ENCODE data around the gene ANKRD11.

Gene ANKRD11

GRCh38 chr16:89324056-89325010 lies 166.0 kb downstream of the ANKRD11 start:
- no peak for DNase-seq

GRCh38 chr16:89323120-89323960 lies 167.0 kb downstream of the ANKRD11 start:
- DNase-seq: no peak

GRCh38 chr16:89322321-89323119 lies 167.8 kb downstream of the ANKRD11 start:
- no peak for DNase-seq

GRCh38 chr16:89320782-89321501 lies 169.4 kb downstream of the ANKRD11 start:
- no peak for DNase-seq

DNA sequence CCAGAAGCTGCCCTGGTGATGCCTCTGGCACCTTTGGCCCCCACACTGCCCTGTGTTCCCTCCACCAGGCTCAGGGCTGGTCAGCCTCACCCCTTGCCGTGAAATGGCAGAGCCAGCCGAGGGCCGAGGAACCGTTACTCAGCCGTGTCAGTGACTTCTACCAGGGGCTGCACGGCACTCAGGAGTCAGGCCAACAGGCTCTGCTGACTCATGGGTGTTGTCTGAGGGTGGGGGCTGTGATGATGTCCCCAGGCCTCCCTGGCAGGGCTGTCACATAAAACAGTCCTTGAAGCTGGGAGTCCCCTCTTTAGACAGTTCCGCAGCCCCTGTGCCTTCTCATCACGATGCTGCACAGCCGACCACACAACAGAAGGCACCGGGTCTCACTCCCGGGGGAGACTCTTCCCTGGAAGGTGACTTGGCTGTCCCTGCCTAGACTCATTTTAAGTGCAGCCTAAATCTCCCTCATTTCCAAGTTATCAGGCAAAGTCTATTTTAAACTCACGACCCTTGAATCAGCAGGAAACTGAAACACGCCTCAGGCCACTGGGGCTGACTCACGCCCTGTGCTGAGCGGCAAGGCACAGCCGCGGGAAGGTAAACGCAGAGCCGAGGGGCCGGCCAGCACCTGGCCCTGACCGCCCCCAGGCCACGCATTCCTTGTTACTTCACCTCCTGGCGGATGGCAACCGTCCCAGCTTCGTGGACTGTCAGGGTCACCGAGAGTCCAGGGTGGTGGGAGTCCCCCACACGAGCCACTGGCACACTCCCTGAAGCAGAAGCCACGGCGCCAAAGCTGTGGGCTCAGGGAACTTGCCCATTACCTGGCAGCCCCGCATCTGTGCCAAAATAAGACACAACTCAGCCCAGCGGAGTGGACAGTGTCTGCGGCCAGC lies 170.2 kb downstream of the ANKRD11 start:
- DNase-seq: no peak

DNA sequence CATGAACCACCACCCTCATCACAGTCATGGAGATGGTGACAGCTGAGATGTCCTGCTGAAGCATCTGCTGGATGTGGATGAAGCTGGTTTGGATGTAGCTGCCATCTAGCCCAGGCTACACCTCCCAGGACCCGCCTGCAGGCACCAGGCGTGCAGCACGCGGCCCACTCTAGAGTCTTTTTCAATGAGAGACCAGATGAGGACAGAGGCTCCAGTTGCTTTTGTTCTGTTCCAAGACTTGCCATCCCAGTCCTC lies 170.8 kb downstream of the ANKRD11 start:
- DNase-seq: no peak

- DNase-seq: no peak
These were observed 171.3 kb downstream of the ANKRD11 start for GRCh38 chr16:89318871-89319630.

GRCh38 chr16:89318430-89318758 lies 172.0 kb downstream of the ANKRD11 start:
- DNase-seq: no peak

DNA sequence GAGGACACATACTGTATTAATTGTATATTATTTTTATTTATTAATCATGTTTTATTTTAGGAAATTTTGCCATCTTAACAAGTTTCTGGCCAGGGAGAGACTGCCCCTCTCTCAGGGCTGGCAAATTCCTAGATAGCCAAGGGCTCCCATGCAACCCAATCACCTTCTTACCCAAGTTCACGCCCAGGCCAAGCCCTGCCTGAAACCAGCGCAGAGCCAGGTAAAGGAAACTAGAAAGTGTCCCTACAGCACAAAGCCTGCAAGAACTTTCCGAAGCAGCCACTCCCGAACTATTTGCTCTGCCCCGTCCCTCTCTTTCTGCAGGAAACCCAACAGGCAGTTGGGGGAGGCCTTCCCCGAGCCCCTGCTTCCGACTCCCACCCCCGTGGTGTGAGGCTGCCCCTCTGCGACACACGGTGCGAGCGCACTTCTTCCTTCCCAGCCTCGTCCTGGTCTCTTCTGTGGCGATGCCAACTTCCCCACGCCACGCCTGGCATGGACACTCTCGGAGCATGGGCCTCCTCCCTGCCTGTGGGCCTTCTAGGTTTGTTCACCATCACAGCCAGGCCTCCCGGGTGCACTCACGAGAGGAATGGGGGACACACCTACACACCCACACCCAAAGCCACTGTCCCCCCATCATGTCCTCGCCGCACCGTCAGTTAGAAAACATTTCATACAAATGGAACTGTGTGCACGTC lies 172.5 kb downstream of the ANKRD11 start:
- DNase-seq: no peak

GRCh38 chr16:89317101-89317671 lies 173.2 kb downstream of the ANKRD11 start:
- no peak for DNase-seq

GRCh38 chr16:89316701-89317100 lies 173.7 kb downstream of the ANKRD11 start:
- no peak for DNase-seq

DNA sequence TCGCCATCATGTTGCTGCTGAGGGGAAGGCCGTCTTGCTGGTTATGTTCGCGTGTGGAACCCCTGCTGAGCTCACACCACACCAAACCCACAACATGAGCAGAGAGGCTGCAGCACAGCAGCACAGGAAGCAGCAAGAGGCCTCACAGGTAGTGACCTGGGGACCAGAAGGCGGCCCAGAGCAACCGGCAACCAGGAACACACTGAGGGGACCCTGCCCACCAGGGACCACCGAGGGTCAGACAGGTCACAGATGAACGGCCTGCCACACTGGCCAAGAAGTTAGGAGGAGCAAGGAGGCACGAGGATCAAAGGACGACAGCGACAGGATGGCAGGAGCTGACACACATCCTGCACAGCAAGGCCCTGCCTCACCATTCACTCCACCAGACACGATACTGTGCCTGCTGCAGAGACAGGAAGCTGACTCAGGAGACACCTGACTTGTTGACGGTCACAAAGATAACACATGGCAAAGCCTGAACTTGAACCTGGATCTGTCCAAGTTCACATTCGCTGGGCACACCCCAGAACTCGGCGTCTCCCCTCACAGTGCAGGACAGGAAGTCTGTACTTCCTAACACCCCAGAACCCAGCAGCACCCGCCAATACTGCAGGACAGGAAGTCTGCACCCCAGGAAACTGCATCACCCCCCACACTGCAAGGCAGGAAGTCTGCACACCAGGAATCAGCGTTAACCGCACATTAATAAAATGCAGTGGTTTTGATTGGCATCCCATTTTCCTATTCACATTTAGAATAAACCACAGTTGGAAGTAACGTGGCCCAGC lies 174.4 kb downstream of the ANKRD11 start:
- DNase-seq: peak; percentile 74 to 79

- no peak for DNase-seq
These were observed 175.1 kb downstream of the ANKRD11 start for GRCh38 chr16:89315271-89315670.

- no peak for DNase-seq
These were observed 175.5 kb downstream of the ANKRD11 start for GRCh38 chr16:89314854-89315253.

GRCh38 chr16:89314357-89314756 lies 176.0 kb downstream of the ANKRD11 start:
- DNase-seq: peak; percentile 27 to 41

- no peak for DNase-seq
These were observed 176.8 kb downstream of the ANKRD11 start for GRCh38 chr16:89313583-89313982.

- DNase-seq: no peak
These were observed 177.6 kb downstream of the ANKRD11 start for GRCh38 chr16:89312598-89313299.

- no peak for DNase-seq
These were observed 178.2 kb downstream of the ANKRD11 start for GRCh38 chr16:89312194-89312593.

Data from CD4-positive, alpha-beta T cell treated with Interleukin-4 for 1 hour (primary cell).